ENCODE measurements around the gene MSANTD2.

DNA sequence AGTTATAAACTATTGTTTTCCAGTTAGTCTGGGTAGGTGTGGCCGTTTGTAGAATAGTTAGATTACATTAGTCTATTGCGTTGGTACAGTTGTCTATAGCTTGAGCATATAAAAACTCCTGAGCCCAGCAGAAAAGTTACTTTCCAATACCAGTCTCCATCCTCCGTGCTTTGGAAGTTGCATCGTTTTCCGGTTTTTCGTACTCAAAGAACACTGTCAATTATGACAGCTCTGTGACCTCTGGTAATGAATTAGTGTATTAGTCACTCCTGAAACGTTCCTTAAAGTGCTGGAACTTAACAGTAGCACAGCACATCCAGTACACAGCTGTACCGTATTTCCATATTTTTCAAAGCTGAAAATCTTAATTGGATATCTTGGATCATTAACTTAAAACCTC, 808 bp upstream of the MSANTD2 start:
- TF ChIP-seq, protein P1, sequence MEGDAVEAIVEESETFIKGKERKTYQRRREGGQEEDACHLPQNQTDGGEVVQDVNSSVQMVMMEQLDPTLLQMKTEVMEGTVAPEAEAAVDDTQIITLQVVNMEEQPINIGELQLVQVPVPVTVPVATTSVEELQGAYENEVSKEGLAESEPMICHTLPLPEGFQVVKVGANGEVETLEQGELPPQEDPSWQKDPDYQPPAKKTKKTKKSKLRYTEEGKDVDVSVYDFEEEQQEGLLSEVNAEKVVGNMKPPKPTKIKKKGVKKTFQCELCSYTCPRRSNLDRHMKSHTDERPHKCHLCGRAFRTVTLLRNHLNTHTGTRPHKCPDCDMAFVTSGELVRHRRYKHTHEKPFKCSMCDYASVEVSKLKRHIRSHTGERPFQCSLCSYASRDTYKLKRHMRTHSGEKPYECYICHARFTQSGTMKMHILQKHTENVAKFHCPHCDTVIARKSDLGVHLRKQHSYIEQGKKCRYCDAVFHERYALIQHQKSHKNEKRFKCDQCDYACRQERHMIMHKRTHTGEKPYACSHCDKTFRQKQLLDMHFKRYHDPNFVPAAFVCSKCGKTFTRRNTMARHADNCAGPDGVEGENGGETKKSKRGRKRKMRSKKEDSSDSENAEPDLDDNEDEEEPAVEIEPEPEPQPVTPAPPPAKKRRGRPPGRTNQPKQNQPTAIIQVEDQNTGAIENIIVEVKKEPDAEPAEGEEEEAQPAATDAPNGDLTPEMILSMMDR (IDR thresholded peaks at IDR 0.05) = no peak
- no peak for TF ChIP-seq POLR2A (IDR thresholded peaks at IDR 0.05)
